Transverse colon (tissue), 4 donors: ENCODE results near the gene STARD7. TPM values are rescaled to one million over a fixed set of nuclear protein-coding genes. Genes with fewer than 3 reads are reported as not detected.

ENCODE experiments used
- DNase-seq: peaks from one replicate; pipeline ENCODE4 v3.0.0-alpha.2; 2019
- H3K27ac ChIP-seq, 4 donors: fragments of 200-600 bp; sonication (generic); 2 replicates each; pipeline ENCODE4 v1.5.1; 2016 to 2018; ENCODE audit warnings: inconsistent platforms in 4 of 4
- H3K27me3 ChIP-seq: fragments of 200-600 bp; sonication (generic); 2 replicates; pipeline ENCODE4 v1.5.1; 2017; ENCODE audit warnings: inconsistent platforms
- H3K36me3 ChIP-seq, 4 donors: fragments of 200-600 bp; sonication (generic); 2 replicates each; pipeline ENCODE4 v1.5.1; 2017 to 2019; ENCODE audit warnings: inconsistent platforms in 4 of 4
- H3K4me1 ChIP-seq, 4 donors: fragments of 200-600 bp; sonication (generic); 2 replicates each; pipeline ENCODE4 v1.5.1; 2017 to 2020; ENCODE audit warnings: inconsistent platforms in 4 of 4
- H3K4me3 ChIP-seq, 4 donors: fragments of 200-600 bp; sonication (generic); 1 replicate in 1 of 4; 2 replicates in 3 of 4; pipeline versions ENCODE4 v1.5.1 to v1.6.1; 2017 to 2019; ENCODE audit warnings: inconsistent platforms in 4 of 4
- H3K9me3 ChIP-seq, 2 donors: fragments of 200-600 bp; sonication (generic); 2 replicates each; pipeline ENCODE4 v1.5.1; 2017 to 2019; ENCODE audit warnings: inconsistent platforms in 2 of 2
- EP300 ChIP-seq: sonication (generic); formaldehyde crosslinking; IDR thresholded peaks from one replicate; pipeline ENCODE4 v1.6.1; 2017; ENCODE audit warnings: antibody characterized with exemption, low read depth
- POLR2A ChIP-seq: fragments of 450-650 bp; IDR thresholded peaks from one replicate; pipeline ENCODE4 v1.6.1; 2016; ENCODE audit warnings: antibody characterized with exemption, mild to moderate bottlenecking, moderate library complexity
- POLR2AphosphoS5 ChIP-seq, 3 donors: sonication (generic); formaldehyde crosslinking; IDR thresholded peaks; one replicate each; pipeline ENCODE4 v1.6.1; 2016; ENCODE audit warnings: antibody characterized with exemption in 3 of 3
- WGBS, 2 donors: methylation state at CpG; one replicate each; pipeline ENCODE4 v1.1.5; 2018; ENCODE audit warnings: low coverage in 1 of 2; 5-methylcytosine and 5-hydroxymethylcytosine counted together
- in situ Hi-C, 4 donors: fragments of 200-750 bp; cut with MboI; loops; one replicate each; pipeline versions ENCODE4 v1.15.0 to v1.15.1; 2017; ENCODE audit warnings: low sequenced_read_pairs in 3 of 4, low pct_ligation_motif_present in 1 of 4, low pct_unique_long_range_greater_than_20kb in 1 of 4
- intact Hi-C: fragments of 100-400 bp; cut with DNase I; formaldehyde crosslinking; loops from one replicate; pipeline ENCODE4 v1.15.1; 2023; ENCODE audit warnings: low total_unique reads
- total RNA-seq, 4 donors: library from RNA; depleted of rRNA; stranded (reverse); fragments of >200 nt; gene quantifications; one replicate each; pipeline ENCODE4 v1.1.0, GENCODE V29; 2016
- TF ChIP-seq, protein P1 (sequence below), 5 experiments: fragments of 200-600 bp in 3 of 5; fragments of 450-650 bp in 2 of 5; sonication (generic) in 3 of 5; IDR thresholded peaks; 1 replicate in 2 of 5; 2 replicates in 3 of 5; pipeline ENCODE4 v1.5.1; 2016 to 2017; ENCODE audit warnings: antibody characterized with exemption in 5 of 5, inconsistent platforms in 3 of 5, mild to moderate bottlenecking in 2 of 5, moderate library complexity in 1 of 5

The STARD7 gene
- total RNA-seq, 4 donors from 2014 or later, result 74.1 to 155 (median 139) TPM

- intact Hi-C loops, result no loop called here
- Histone ChIP-seq H3K27ac (peak overlapping the region in 3 of 4 donors; percentile 43 to 63 (median 52)), H3K27me3 (peaks cover 3% of the 10 kb centered on the region), H3K36me3 (no peaks in the 10 kb centered on the region), H3K4me1 (peaks cover under 1 to 13% (median 7%) of the 10 kb centered on the region in 4 donors), H3K9me3 (no peaks in the 10 kb centered on the region), H3K4me3 (no peak overlapping the region)
- WGBS, 2 donors, result 75 to 100% methylated on average over 1 to 7 of the region's 7 CpGs
- in situ Hi-C loops, result no loop called here
- DNase-seq, result no peak
- TF ChIP-seq POLR2A, result no peak
- TF ChIP-seq, protein P1, sequence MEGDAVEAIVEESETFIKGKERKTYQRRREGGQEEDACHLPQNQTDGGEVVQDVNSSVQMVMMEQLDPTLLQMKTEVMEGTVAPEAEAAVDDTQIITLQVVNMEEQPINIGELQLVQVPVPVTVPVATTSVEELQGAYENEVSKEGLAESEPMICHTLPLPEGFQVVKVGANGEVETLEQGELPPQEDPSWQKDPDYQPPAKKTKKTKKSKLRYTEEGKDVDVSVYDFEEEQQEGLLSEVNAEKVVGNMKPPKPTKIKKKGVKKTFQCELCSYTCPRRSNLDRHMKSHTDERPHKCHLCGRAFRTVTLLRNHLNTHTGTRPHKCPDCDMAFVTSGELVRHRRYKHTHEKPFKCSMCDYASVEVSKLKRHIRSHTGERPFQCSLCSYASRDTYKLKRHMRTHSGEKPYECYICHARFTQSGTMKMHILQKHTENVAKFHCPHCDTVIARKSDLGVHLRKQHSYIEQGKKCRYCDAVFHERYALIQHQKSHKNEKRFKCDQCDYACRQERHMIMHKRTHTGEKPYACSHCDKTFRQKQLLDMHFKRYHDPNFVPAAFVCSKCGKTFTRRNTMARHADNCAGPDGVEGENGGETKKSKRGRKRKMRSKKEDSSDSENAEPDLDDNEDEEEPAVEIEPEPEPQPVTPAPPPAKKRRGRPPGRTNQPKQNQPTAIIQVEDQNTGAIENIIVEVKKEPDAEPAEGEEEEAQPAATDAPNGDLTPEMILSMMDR (IDR thresholded peaks at IDR 0.05), result no peak
- no peak for TF ChIP-seq POLR2AphosphoS5 (IDR thresholded peaks at IDR 0.05)
- no peak for TF ChIP-seq EP300
These were observed 69.4 kb downstream of the STARD7 start for GRCh38 chr2:96139181-96139758.

DNA sequence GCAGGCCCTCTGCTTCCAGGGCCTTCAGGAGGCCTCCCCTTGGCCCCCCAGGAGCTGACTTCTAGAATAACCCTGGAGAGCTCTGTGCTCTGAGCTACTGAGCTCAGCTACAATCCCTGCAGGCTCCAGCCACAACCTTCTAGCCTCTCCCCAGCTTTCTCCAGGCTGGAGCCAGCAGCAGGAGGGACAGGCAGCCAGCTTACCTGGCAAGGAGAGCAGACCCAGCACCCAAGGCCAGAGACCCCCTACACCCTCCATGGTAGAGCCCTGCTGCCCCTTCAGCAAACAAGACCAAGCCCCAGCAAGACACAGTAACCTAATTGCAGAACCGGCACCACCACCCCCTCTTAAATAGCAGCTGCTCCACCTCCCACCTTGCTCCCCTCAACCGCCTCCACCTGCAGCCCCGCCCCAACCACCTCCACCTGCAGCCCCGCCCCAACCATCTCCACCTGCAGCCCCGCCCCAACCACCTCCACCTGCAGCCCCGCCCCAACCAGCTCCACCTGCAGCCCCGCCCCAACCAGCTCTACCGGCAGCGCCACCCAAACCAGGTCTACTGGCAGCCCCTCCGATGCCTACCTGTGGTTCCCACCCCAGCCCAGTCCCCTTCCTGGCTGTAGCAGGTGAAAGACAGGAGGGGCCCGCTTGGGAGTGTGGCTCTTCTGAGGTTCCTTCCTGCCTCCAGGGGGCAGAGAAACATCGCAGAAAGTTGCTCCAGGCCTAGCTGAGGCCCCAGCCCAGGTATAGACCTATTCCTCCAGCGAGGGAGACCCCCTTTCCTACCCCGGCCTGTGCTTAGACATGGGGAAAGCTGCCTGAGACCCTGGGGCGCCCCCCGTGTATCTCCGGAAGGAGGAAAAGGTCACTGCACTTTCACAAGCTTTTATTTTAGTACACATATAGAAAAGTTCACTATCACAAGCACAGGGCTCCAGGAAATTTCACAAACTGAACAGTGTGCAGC is 70.2 kb downstream of the STARD7 start, which contains the start of gene ASTL:
Gene ASTL (minus strand): TSS at position 324 of the 967 bp plus-strand sequence. CDS start 66 bp downstream, at position 258.
- TF ChIP-seq, protein P1 (IDR thresholded peaks at IDR 0.05), result peak; percentile 31 to 70 (median 43)
- no peak for TF ChIP-seq EP300
- no peak for TF ChIP-seq POLR2AphosphoS5 (IDR thresholded peaks at IDR 0.05)
- no peak for TF ChIP-seq POLR2A
- H3K27me3 ChIP-seq, result peaks cover 3% of the 10 kb centered on the region
- in situ Hi-C loops (no loop called here), intact Hi-C loops (no loop called here)
- H3K4me3 ChIP-seq, result no peak within 1 kb of the TSS
- peak; percentile 87 for DNase-seq
- 15 to 20% methylated on average over 2 to 15 of the region's 17 CpGs for WGBS, 2 donors
- H3K9me3 ChIP-seq, result no peaks in the 10 kb centered on the region
- H3K4me1 ChIP-seq, result peaks cover 0 to 9% (median 2%) of the 10 kb centered on the region in 4 donors
- H3K36me3 ChIP-seq, result no peaks in the 10 kb centered on the region
- peak within 1 kb of the TSS; percentile 46 to 70 (median 63) for H3K27ac ChIP-seq

GRCh38 chr2:96137321-96138178 is 71.1 kb downstream of the STARD7 start:
- H3K4me1 ChIP-seq, result peaks cover 0 to 9% (median 2%) of the 10 kb centered on the region in 4 donors
- in situ Hi-C loops (no loop called here), intact Hi-C loops (no loop called here)
- 80% methylated on average over 15 of the region's 15 CpGs; no CpG with 5 or more reads in 1 of the 2 donors for WGBS, 2 donors
- H3K27me3 ChIP-seq, result peaks cover 3% of the 10 kb centered on the region
- H3K4me3 ChIP-seq, result no peak overlapping the region
- no peaks in the 10 kb centered on the region for H3K36me3 ChIP-seq
- H3K27ac ChIP-seq, result peak overlapping the region in 3 of 4 donors; percentile 62 to 70 (median 64)
- H3K9me3 ChIP-seq, result no peaks in the 10 kb centered on the region
- DNase-seq, result no peak
- TF ChIP-seq POLR2AphosphoS5 (IDR thresholded peaks at IDR 0.05) (no peak), EP300 (no peak), POLR2A (no peak)
- TF ChIP-seq, protein P1 (IDR thresholded peaks at IDR 0.05), result no peak
